CD4-positive, alpha-beta T cell (primary cell): ENCODE measurements around the gene MYL5. TPM values are rescaled to one million over a fixed set of nuclear protein-coding genes. Genes with fewer than 3 reads are reported as not detected.

Source experiments
- ATAC-seq: fragments of 200-7000 bp; cut with Tn5 transposase; one replicate; pipeline ENCODE4 v1.10.0; 2022; ENCODE audit warnings: mild to moderate bottlenecking; ENCODE audit not compliant: poor library complexity
- CTCF ChIA-PET: fragments of 350-600 bp; sonication (Branson Sonifier 250); formaldehyde crosslinking; loops from one replicate; lab custom pipeline; 2021; ENCODE audit warnings: antibody characterized with exemption, inconsistent platforms; lab: Charles Lee
- POLR2A ChIA-PET: fragments of 350-600 bp; sonication (Branson Sonifier 250); formaldehyde crosslinking; loops from one replicate; lab custom pipeline; 2021; ENCODE audit warnings: antibody characterized with exemption, inconsistent platforms; lab: Charles Lee
- DNase-seq, 14 experiments: peaks; one replicate each; pipeline ENCODE4 v3.0.0-alpha.2; 2013 to 2020; ENCODE audit warnings: mixed read lengths in 2 of 14
- H3K27ac ChIP-seq, 2 donors: one replicate each; pipeline versions ENCODE4 v1.5.1 to v1.7.0; 2013; ENCODE audit warnings: low read length in 2 of 2, low read depth in 1 of 2, mild to moderate bottlenecking in 1 of 2
- H3K27me3 ChIP-seq, 2 experiments: 1 replicate in 1 of 2; 2 replicates in 1 of 2; pipeline versions ENCODE4 v1.6.1 to v1.7.0; 2013; ENCODE audit warnings: low read length in 2 of 2, control low read depth in 1 of 2, mild to moderate bottlenecking in 1 of 2, moderate library complexity in 1 of 2; ENCODE audit not compliant: insufficient read depth in 2 of 2, control insufficient read depth in 1 of 2
- H3K36me3 ChIP-seq: one replicate; pipeline ENCODE4 v1.6.1; 2013; ENCODE audit warnings: low read length, control low read depth; ENCODE audit not compliant: insufficient read depth
- H3K4me1 ChIP-seq: one replicate; pipeline ENCODE4 v1.6.1; 2013; ENCODE audit warnings: low read length, control low read depth; ENCODE audit not compliant: insufficient read depth
- H3K4me3 ChIP-seq: one replicate; pipeline ENCODE4 v1.5.1; 2013; ENCODE audit warnings: mild to moderate bottlenecking, low read length, moderate library complexity
- H3K9me3 ChIP-seq, 2 experiments: 1 replicate in 1 of 2; 2 replicates in 1 of 2; pipeline versions ENCODE4 v1.6.1 to v1.7.0; 2013; ENCODE audit warnings: low read length in 2 of 2, mild to moderate bottlenecking in 2 of 2, control low read depth in 1 of 2, moderate library complexity in 1 of 2; ENCODE audit not compliant: control insufficient read depth in 1 of 2, insufficient read depth in 1 of 2
- H3K27ac Mint-ChIP-seq: one replicate; pipeline ENCODE4 v1.8.0; 2020; ENCODE audit warnings: mixed read lengths
- H3K27me3 Mint-ChIP-seq: one replicate; pipeline ENCODE4 v1.8.0; 2021; ENCODE audit warnings: mixed read lengths
- H3K36me3 Mint-ChIP-seq: one replicate; pipeline ENCODE4 v1.8.0; 2021; ENCODE audit warnings: low read depth, mixed read lengths
- H3K4me1 Mint-ChIP-seq: one replicate; pipeline ENCODE4 v1.8.0; 2021; ENCODE audit warnings: low read depth, mixed read lengths
- H3K4me3 Mint-ChIP-seq: one replicate; pipeline ENCODE4 v1.8.0; 2020; ENCODE audit warnings: mild to moderate bottlenecking, mixed read lengths
- H3K9me3 Mint-ChIP-seq: one replicate; pipeline ENCODE4 v1.8.0; 2020; ENCODE audit warnings: mixed read lengths
- intact Hi-C, 2 experiments: fragments of 100-400 bp; cut with DNase I in 1 of 2; cut with micrococcal nuclease in 1 of 2; formaldehyde crosslinking; loops; one replicate each; pipeline versions ENCODE4 v1.15.1 to v1.9.0; 2023 to 2025; cut with DNase I, micrococcal nuclease
- total RNA-seq, 174 experiments: library from RNA in 2 of 174; stranded (reverse) in 2 of 174; gene quantifications; one replicate each; pipeline ENCODE4 v1.2.3 and lab custom pipeline; 2021 to 2026
- TF ChIP-seq, protein P1 (sequence below): fragments of 200-600 bp; IDR thresholded peaks from one replicate; pipeline ENCODE4 v1.8.0; 2022; ENCODE audit warnings: antibody characterized with exemption, mild to moderate bottlenecking

MYL5 gene
- total RNA-seq, 2 experiments from 2014 or later: 25.3 to 29.2 TPM

DNA sequence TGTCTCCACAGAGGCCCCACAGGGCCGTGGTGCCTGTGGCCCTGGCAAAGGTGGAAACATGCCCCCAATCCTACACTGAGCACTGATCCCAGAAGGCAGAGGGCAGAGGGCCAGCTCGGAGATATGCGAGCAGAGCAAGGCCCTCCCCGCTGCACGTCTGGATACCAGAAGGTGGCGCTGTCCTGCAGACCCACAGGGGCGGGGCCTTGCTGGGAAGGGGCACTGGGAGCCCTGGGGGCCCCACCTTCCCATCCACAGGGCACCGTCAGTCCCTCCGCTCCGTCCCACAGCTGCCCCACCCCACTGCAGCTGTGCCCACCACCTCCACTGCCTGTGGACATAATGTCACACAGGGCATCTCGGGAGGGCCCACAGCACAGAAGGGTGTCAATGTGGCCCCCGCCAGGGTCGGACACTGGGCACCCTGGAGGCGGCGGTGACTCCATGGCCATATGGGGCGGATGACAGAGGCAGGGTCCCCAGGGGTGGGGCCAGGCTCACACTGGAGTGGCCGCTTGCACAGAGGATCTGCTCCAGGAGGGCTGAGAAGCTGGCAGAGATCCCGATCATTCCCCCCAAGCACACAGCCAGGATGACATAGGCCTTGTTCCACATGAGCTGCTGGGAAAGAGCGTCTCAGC, 9.8 kb downstream of the MYL5 start:
- CTCF ChIA-PET: interaction anchor here (0.8 kb wide), 1 partner anchor 10 kb away, joined by 4 read pairs; the partner anchor contains the start of gene ATP5ME

DNA sequence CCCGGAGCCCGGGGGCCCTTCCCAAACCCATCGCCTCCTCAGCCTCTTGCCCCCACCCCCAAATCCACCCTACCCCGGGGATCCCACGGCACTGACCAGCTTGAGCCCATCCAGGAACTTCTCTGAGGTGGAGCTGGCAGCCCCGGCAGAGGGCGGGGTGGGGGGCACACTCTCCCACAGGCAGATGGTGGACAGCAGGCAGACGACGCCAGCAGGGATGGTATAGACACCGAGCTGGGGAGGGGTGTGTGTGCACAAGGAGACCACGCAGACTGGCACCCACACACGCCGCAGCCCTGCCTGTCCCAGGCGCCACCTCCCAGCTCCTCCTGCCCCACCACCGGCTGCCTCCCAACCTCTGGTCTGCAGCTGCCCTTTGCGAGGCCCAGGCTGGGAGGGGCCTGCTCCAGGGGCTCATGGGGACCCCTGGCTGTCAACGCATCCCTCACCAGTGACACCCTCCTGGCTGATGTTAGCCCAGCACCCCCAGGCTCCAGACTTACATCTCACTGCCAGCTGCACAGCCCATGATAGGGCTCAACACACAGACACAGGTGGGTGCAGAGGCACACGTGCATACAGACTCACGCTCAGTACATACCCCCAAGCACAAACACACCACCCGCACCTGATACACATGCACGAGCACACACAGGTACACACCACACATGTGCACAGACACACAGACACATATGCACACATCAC, 10.4 kb downstream of the MYL5 start:
- Mint-ChIP-seq H3K36me3 (no peaks in the 10 kb centered on the region), H3K4me1 (no peaks in the 10 kb centered on the region), H3K4me3 (peak overlapping the region; percentile 11), H3K9me3 (no peaks in the 10 kb centered on the region), H3K27me3 (peaks cover 16% of the 10 kb centered on the region), H3K27ac (no peak overlapping the region)
- CTCF ChIA-PET: no interaction called here
- POLR2A ChIA-PET: no interaction called here
- TF ChIP-seq, protein P1, sequence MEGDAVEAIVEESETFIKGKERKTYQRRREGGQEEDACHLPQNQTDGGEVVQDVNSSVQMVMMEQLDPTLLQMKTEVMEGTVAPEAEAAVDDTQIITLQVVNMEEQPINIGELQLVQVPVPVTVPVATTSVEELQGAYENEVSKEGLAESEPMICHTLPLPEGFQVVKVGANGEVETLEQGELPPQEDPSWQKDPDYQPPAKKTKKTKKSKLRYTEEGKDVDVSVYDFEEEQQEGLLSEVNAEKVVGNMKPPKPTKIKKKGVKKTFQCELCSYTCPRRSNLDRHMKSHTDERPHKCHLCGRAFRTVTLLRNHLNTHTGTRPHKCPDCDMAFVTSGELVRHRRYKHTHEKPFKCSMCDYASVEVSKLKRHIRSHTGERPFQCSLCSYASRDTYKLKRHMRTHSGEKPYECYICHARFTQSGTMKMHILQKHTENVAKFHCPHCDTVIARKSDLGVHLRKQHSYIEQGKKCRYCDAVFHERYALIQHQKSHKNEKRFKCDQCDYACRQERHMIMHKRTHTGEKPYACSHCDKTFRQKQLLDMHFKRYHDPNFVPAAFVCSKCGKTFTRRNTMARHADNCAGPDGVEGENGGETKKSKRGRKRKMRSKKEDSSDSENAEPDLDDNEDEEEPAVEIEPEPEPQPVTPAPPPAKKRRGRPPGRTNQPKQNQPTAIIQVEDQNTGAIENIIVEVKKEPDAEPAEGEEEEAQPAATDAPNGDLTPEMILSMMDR: no peak
- DNase-seq: peak in 1 of 14 experiments; percentile 29
- H3K27me3 ChIP-seq: peaks cover 6 to 17% of the 10 kb centered on the region in 2 experiments
- H3K9me3 ChIP-seq: peaks cover 0 to 11% of the 10 kb centered on the region in 2 experiments
- H3K36me3 ChIP-seq: no peaks in the 10 kb centered on the region
- H3K27ac ChIP-seq: no peak overlapping the region
- intact Hi-C loops: no loop called here
- peaks cover 41% of the 10 kb centered on the region for H3K4me1 ChIP-seq
- H3K4me3 ChIP-seq: no peak overlapping the region
- no peak for ATAC-seq

More for the DNA sequence above, 9.8 kb downstream of the MYL5 start:
- Mint-ChIP-seq H3K27me3 (peaks cover 16% of the 10 kb centered on the region), H3K36me3 (no peaks in the 10 kb centered on the region), H3K4me1 (no peaks in the 10 kb centered on the region), H3K4me3 (no peak overlapping the region), H3K9me3 (no peaks in the 10 kb centered on the region), H3K27ac (no peak overlapping the region)
- Histone ChIP-seq H3K27me3 (peaks cover 6 to 12% of the 10 kb centered on the region in 2 experiments), H3K9me3 (peaks cover 0 to 11% of the 10 kb centered on the region in 2 experiments), H3K4me1 (peaks cover 41% of the 10 kb centered on the region), H3K27ac (no peak overlapping the region), H3K36me3 (no peaks in the 10 kb centered on the region), H3K4me3 (no peak overlapping the region)
- DNase-seq (peak in 5 of 14 experiments; percentile 20 to 70 (median 42)), ATAC-seq (peak; percentile 37)
- intact Hi-C loops: no loop called here
- TF ChIP-seq, protein P1: no peak
- POLR2A ChIA-PET: no interaction called here

DNA sequence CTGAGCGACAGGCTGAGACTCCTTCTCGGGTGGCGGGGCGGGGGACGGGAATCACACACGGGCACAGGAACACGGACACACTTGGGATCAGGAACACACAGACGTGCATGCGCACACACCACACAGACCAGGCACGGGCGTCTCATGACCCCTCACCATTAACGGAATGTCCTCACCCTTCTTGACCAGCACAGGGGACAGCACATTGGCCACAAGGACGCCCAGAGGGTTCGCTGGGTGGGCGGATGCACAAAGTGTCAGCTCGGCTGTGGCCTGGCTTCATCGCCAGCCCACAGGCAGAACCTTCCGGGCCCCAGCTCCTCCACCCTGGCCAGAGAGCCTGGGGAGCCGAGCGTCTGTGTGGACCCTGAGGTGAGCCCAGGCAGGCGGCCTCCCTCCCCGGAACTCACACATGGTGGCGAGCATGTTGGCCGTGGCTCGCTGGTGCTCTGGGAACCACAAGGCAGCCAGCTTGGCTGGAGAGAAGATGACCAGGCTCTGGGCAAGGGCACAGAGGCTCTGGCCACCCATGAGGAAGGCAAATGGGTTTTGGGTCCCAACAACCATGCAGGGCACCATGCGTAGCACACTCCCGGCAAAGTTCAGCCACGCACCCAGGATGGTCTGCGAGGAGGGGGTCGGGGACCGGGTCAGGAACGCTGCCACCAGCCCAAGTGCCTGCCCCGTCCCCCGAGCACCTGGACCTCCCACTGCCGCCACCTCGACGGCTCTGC, 11.5 kb downstream of the MYL5 start:
- intact Hi-C loops: no loop called here
- DNase-seq (peak in 1 of 14 experiments; percentile 22), ATAC-seq (no peak)
- peaks cover 30% of the 10 kb centered on the region for H3K4me1 ChIP-seq
- H3K9me3 ChIP-seq: peaks cover 0 to 11% of the 10 kb centered on the region in 2 experiments
- Mint-ChIP-seq H3K27ac (no peak overlapping the region), H3K4me1 (no peaks in the 10 kb centered on the region), H3K4me3 (no peak overlapping the region), H3K27me3 (peaks cover 22% of the 10 kb centered on the region), H3K36me3 (no peaks in the 10 kb centered on the region), H3K9me3 (no peaks in the 10 kb centered on the region)
- TF ChIP-seq, protein P1: no peak
- ChIA-PET POLR2A (no interaction called here), CTCF (no interaction called here)
- peaks cover 6 to 17% of the 10 kb centered on the region in 2 experiments for H3K27me3 ChIP-seq
- H3K27ac ChIP-seq: no peak overlapping the region
- H3K4me3 ChIP-seq: no peak overlapping the region
- no peaks in the 10 kb centered on the region for H3K36me3 ChIP-seq
